NCI-H345 (cell line): ENCODE measurements around the gene C9orf40.

Experiments
- DNase-seq: peaks from one replicate; lab custom pipeline; 2025; lab: John Stamatoyannopoulos, UW

The C9orf40 gene

DNA sequence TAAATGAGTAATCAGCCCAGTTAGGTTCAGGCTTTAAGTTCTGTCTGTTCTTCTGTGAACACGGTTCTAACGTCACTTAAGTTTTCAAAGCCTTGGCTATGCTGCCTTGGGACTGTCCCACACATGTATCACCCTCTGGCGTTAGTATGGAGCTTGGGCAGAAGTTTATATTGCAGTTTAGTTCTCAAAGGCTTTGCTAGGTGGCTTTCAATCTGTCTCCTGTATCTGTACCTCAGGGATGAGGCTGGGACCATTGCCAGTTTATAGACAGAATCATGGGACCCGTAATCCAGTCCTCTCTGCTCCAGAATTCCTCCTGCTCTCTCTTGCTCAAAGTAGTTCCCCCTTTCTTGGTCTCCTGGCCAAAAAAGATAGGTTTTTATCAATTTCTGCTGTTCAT lies 12.1 kb downstream of the C9orf40 start:
- no peak for DNase-seq

DNA sequence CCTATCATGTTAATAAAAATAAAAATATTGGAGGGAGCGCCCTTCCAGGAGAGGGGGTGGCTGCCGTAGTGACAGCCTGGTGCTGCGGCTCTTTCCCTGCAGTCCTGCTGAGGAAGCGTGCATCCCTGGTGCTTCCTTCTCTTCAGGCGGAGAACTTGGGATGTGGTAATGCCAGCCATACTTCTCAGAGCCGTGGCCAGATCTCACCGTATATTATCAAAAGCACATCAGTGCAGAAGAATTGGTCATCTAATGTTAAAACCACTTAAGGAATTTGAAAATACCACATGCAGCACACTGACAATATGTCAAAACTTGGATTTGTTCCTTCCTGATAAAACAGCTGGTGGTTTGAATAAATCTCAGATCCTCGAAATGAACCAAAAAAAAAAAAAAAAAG lies 17.7 kb downstream of the C9orf40 start:
- DNase-seq: no peak

DNA sequence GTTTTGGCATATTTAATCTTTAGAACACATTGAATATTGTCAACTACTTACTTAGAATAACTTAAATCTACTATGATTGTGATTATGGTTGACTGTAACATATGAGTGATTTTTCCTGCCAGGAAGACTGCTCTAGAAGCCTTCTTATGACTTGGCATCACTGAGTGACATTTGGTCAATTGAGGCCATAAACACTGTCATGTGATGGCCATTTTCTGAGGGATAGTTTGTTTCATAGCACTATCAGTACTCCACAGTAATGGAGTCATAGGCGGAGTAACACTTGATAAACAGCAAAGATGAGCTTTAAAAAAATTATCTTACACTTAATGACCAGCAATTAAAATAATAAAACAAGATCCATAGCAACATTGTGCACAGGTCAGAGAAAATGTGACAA lies 31.0 kb downstream of the C9orf40 start:
- no peak for DNase-seq

DNA sequence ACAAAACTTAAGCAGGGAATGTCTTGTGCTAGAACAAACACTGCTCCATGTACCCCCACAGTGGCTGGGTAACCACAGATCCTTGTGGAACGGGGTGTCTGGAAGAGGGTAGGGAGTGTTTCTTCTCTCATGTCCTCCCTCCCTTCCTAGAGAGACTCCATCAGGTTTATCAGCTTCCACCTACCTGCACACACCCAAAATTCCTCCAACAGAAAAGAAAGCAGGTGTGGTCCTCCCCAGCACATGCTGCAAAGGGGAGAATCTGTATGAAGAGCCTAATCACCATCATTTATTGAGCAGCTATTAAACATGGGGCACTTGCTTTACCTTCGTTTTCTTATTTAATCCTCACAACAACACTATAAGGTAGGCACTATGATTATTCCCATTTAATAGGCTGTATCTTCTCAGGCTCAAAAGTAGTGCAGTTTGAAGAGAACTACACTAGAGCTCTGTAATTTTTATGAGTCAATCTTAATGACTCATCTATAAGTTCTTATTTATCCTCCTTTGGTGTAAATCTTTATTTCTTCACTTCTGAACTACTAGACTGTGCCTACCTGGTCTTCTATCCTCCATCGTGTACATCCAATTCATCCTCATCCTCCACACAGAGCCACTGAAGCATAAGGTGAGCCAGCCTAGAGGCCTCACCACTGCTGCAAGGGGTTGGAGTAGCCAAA lies 31.6 kb downstream of the C9orf40 start:
- no peak for DNase-seq

DNA sequence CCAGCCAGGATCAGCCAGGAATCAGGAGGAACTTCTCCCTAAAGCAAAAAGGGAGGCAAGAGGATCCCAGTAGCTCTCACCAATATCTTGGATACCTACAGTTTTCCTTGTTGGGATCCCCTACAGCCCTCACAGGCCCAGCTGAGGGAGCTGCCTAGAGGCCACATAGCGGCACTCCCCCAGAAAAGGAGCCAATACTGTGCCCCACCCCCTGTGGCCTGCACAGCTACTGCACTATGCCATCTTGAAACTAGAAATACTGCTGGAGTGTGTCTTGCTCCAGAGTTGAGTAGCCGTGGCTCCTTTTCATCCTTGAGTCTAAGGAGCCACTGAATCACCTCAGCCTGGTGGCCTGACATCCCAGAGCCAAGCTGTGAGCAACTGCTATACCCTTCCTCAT lies 42.7 kb downstream of the C9orf40 start:
- DNase-seq: no peak

DNA sequence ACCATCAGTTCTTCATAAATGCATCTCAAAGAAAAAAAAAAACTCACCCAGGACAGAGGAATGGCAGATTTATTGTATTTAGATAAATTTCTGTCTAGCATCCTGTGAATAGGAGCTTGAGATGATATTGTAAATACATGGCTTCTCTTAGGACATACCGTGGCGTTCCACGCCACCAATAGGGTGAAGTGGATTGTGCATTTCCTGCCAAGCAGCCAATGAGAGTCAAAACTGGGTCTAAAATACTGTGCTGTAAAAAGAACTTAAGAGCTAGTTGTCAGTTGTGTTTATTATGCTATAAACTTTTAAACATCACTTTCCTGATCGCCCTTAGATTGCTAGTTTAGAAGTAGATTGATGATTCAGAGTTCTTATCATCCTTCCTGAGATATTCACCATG lies 44.0 kb downstream of the C9orf40 start:
- DNase-seq: no peak

DNA sequence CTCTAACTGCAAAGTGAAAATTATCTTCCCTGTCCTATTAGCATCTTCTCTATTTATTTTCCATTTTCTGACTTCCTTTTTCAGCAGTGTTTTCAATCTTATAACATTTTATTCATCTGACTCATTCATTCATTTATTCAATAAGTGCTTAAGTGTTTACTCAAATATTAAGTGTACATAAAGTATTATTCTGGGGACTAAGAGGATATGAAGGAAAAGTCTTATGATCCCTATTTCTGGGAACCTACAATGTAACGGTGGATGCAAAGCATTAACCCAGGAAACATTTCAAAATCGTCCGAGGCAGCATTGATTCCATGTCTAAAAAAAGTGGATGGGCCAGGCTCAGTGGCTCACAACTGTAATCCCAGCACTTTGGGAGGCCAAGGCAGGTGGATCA lies 45.6 kb downstream of the C9orf40 start:
- DNase-seq: no peak

DNA sequence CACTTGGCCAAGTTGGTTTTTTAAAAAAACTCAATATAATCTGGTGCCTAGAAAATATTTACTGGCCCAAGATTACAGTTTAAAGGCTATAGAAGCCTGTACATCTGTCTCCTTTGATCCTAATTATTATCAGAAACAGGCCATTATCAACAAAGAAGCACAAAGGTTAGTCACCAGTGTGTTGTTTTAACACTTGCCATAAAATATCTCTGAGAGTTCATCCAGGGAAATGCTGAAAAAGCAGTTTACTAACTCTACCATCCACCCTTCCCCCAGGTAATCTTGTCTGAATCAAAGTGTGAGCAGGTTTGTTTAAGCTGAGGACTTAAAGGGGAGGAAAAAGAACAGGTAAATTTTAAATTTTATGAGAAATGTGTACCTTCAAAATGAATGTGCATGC lies 51.7 kb downstream of the C9orf40 start:
- no peak for DNase-seq
